Smooth muscle cell (in vitro differentiated cells): ENCODE data around the gene TRIM6. TPM values are rescaled to one million over a fixed set of nuclear protein-coding genes. Genes with fewer than 3 reads are reported as not detected.
"Not testable (repeated sequence)": the region's sequence is repeated elsewhere in the genome, so short reads cannot be mapped to it uniquely, and the experiment has no call there.

Experiments used
- DNase-seq: peaks from one replicate; lab custom pipeline; 2025; ENCODE audit not compliant: unreplicated experiment; lab: John Stamatoyannopoulos, UW
- H2AFZ ChIP-seq: fragments of 200-600 bp; sonication (generic); 2 replicates; pipeline ENCODE4 v1.6.0; 2016; ENCODE audit warnings: antibody characterized with exemption, low read depth, mild to moderate bottlenecking
- H3F3A ChIP-seq: fragments of 200-600 bp; sonication (generic); 2 replicates; pipeline ENCODE4 v1.6.0; 2017; ENCODE audit warnings: antibody characterized with exemption, low read depth
- H3K27ac ChIP-seq: fragments of 200-600 bp; sonication (generic); 2 replicates; pipeline ENCODE4 v1.5.1; 2016; ENCODE audit warnings: low read depth, mild to moderate bottlenecking
- H3K27me3 ChIP-seq: fragments of 200-600 bp; sonication (generic); 2 replicates; pipeline ENCODE4 v1.6.1; 2016; ENCODE audit warnings: low read depth, mild to moderate bottlenecking
- H3K36me3 ChIP-seq: fragments of 200-600 bp; sonication (generic); 2 replicates; pipeline ENCODE4 v1.5.1; 2016; ENCODE audit warnings: low read depth
- H3K4me1 ChIP-seq: fragments of 200-600 bp; sonication (generic); 2 replicates; pipeline ENCODE4 v1.5.1; 2016; ENCODE audit warnings: low read depth
- H3K4me2 ChIP-seq: fragments of 200-600 bp; sonication (generic); 2 replicates; pipeline ENCODE4 v1.6.0; 2016; ENCODE audit warnings: mild to moderate bottlenecking
- H3K4me3 ChIP-seq: fragments of 200-600 bp; sonication (generic); 2 replicates; pipeline ENCODE4 v1.5.1; 2016; ENCODE audit warnings: mild to moderate bottlenecking
- H3K79me2 ChIP-seq: fragments of 200-600 bp; sonication (generic); 2 replicates; pipeline ENCODE4 v1.6.0; 2016; ENCODE audit warnings: low read depth, mild to moderate bottlenecking
- H3K9ac ChIP-seq: fragments of 200-600 bp; sonication (generic); 2 replicates; pipeline ENCODE4 v1.6.0; 2016; ENCODE audit warnings: low read depth
- H3K9me3 ChIP-seq: fragments of 200-600 bp; sonication (generic); replicated peaks from 2 replicates; pipeline ENCODE4 v1.5.1; 2016; ENCODE audit warnings: low read depth
- H4K20me1 ChIP-seq: fragments of 200-600 bp; sonication (generic); 2 replicates; pipeline ENCODE4 v1.6.0; 2016; ENCODE audit warnings: low read depth
- WGBS: methylation state at CpG from one replicate; pipeline ENCODE4 v1.1.7; 2016; ENCODE audit warnings: low lambda C conversion rate; 5-methylcytosine and 5-hydroxymethylcytosine counted together
- polyA plus RNA-seq: library from polyadenylated mRNA; unstranded; fragments of >200 nt; fragmentation: Nextera tagmentation; extraction: Ambion mirVana; gene quantifications from 2 replicates; pipeline ENCODE4 v1.2.1, GENCODE V29; 2016
- total RNA-seq: library from RNA; depleted of rRNA; stranded (reverse); fragments of >200 nt; gene quantifications from 2 replicates; pipeline ENCODE4 v1.2.3, GENCODE V29; 2014
- TF ChIP-seq, protein P1 (sequence below): fragments of 200-600 bp; sonication (generic); IDR thresholded peaks from 2 replicates; pipeline ENCODE4 v1.5.1; 2017; ENCODE audit warnings: borderline replicate concordance, mild to moderate bottlenecking, antibody characterized with exemption; ENCODE audit not compliant: insufficient read depth, poor library complexity, severe bottlenecking

TRIM6 gene
- total and polyA plus RNA-seq, 2 experiments from 2014 or later, result 3.7 to 5.6 TPM

DNA sequence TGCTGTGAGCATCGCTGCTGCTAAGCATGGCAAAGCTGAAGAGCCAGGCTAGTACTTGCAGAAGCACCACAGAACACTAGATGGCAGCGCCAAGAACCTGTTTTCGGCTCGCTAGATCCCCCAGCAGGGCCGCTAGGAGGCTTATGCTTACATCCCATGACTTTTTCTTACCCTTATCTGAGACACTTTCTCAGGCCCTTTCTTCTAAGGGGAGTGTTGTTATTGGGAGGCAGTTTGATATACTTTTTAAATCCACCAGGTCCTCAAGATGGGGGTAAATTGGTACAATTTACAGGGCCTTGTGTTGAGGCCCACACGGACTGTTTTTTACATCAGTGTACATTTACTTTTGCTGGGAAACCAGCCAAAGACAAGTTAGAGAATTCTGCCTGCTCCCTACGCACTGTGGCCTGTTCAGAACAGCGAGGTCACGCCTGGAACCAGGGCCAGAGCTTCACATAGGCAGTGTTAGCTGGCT is 4.0 kb downstream of the TRIM6 start:
- Histone ChIP-seq H3F3A (peaks cover 4% of the 10 kb centered on the region), H3K36me3 (no peaks in the 10 kb centered on the region), H3K9me3 (no peaks in the 10 kb centered on the region), H3K27me3 (no peaks in the 10 kb centered on the region), H3K9ac (no peak overlapping the region), H3K4me1 (no peaks in the 10 kb centered on the region), H4K20me1 (no peaks in the 10 kb centered on the region), H3K4me2 (peak overlapping the region; percentile 20), H2AFZ (no peak overlapping the region), H3K27ac (no peak overlapping the region), H3K79me2 (no peaks in the 10 kb centered on the region), H3K4me3 (no peak overlapping the region)
- TF ChIP-seq, protein P1, sequence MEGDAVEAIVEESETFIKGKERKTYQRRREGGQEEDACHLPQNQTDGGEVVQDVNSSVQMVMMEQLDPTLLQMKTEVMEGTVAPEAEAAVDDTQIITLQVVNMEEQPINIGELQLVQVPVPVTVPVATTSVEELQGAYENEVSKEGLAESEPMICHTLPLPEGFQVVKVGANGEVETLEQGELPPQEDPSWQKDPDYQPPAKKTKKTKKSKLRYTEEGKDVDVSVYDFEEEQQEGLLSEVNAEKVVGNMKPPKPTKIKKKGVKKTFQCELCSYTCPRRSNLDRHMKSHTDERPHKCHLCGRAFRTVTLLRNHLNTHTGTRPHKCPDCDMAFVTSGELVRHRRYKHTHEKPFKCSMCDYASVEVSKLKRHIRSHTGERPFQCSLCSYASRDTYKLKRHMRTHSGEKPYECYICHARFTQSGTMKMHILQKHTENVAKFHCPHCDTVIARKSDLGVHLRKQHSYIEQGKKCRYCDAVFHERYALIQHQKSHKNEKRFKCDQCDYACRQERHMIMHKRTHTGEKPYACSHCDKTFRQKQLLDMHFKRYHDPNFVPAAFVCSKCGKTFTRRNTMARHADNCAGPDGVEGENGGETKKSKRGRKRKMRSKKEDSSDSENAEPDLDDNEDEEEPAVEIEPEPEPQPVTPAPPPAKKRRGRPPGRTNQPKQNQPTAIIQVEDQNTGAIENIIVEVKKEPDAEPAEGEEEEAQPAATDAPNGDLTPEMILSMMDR, result peak; percentile 66
- 35% methylated on average over 9 of the region's 9 CpGs for WGBS
- DNase-seq, result no peak

DNA sequence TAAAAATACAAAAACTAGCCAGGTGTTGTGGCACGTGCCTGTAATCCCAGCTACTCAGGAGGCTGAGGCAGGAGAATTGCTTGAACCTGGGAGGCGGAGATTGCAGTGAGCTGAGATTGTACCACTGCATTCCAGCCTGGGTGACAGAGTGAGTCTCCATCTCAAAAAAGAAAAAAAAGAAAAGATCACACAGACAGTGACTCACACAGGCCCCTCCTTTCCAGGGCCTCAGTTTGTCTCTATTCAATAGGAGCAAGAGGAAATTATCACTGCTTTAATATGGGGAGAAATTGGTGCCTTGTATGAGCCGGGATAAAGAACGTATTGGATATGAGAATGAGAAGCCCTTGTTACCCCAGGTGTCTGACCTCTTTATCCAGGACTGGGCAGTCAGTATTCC is 6.4 kb downstream of the TRIM6 start:
- H3K79me2 ChIP-seq, H3K9ac ChIP-seq, H3K4me3 ChIP-seq, H3F3A ChIP-seq, H4K20me1 ChIP-seq, DNase-seq, H3K9me3 ChIP-seq, H2AFZ ChIP-seq, H3K36me3 ChIP-seq, H3K4me1 ChIP-seq, H3K4me2 ChIP-seq, H3K27me3 ChIP-seq: not testable (repeated sequence)
- peak overlapping the region; percentile 74 for H3K27ac ChIP-seq
- WGBS, result 82% methylated on average over 4 of the region's 4 CpGs

DNA sequence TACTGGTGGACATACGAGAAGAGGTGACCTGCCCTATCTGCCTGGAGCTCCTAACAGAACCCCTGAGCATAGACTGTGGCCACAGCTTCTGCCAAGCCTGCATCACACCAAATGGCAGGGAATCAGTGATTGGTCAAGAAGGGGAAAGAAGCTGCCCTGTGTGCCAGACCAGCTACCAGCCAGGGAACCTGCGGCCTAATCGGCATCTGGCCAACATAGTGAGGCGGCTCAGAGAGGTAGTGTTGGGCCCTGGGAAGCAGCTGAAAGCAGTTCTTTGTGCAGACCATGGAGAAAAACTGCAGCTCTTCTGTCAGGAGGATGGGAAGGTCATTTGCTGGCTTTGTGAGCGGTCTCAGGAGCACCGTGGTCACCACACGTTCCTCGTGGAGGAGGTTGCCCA is 6.9 kb downstream of the TRIM6 start:
- Histone ChIP-seq H3K4me3 (no peak overlapping the region), H3K9me3 (no peaks in the 10 kb centered on the region), H3K9ac (no peak overlapping the region), H2AFZ (no peak overlapping the region), H3K27ac (peak overlapping the region; percentile 74), H3K4me1 (no peaks in the 10 kb centered on the region), H3F3A (peaks cover 4% of the 10 kb centered on the region), H4K20me1 (no peaks in the 10 kb centered on the region), H3K36me3 (no peaks in the 10 kb centered on the region), H3K27me3 (no peaks in the 10 kb centered on the region), H3K4me2 (no peak overlapping the region), H3K79me2 (no peaks in the 10 kb centered on the region)
- TF ChIP-seq, protein P1, result no peak
- WGBS, result 94% methylated on average over 8 of the region's 8 CpGs
- DNase-seq, result no peak

DNA sequence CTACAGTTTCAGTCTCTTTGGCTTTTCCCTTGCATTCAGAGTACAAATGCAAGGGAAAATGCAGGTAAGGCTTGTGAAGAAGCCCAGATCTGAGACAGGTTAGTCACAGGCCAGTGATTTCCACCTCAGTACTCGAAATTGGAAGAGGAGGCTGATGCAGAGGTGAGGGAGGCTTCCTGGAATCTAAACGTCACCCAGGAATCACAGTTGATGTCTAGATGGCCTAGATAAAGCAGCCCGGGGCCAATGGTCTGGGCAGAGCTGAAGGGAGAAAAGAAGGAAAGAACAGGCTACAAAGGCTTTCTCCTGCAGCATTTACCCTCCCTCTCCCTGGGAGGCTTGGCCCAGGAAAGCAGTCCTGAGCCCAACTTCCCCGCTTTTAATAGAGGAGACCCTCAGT is 8.5 kb downstream of the TRIM6 start:
- Histone ChIP-seq H3K4me2 (no peak overlapping the region), H3K27me3 (no peaks in the 10 kb centered on the region), H2AFZ (no peak overlapping the region), H3F3A (peaks cover 4% of the 10 kb centered on the region), H3K9me3 (no peaks in the 10 kb centered on the region), H3K9ac (peak overlapping the region; percentile 50), H3K4me1 (no peaks in the 10 kb centered on the region), H3K79me2 (no peaks in the 10 kb centered on the region), H3K4me3 (no peak overlapping the region), H3K36me3 (no peaks in the 10 kb centered on the region), H4K20me1 (no peaks in the 10 kb centered on the region), H3K27ac (peak overlapping the region; percentile 82)
- TF ChIP-seq, protein P1, result no peak
- DNase-seq, result no peak
- WGBS, result 72% methylated on average over 4 of the region's 4 CpGs
